Neuronal stem cell (in vitro differentiated cells): ENCODE measurements around the gene FER1L5.

Experiments
- DNase-seq: peaks from one replicate; pipeline ENCODE4 v3.0.0-alpha.2; 2013; ENCODE audit warnings: low spot score
- H2AFZ ChIP-seq: one replicate; pipeline ENCODE4 v1.6.1; 2013; ENCODE audit warnings: mild to moderate bottlenecking, low read length, inconsistent platforms
- H2AK5ac ChIP-seq: 2 replicates; pipeline ENCODE4 v1.6.1; 2013; ENCODE audit warnings: low read depth, mild to moderate bottlenecking, inconsistent platforms, low read length, moderate library complexity, mixed read lengths
- H2BK120ac ChIP-seq: 2 replicates; pipeline ENCODE4 v1.6.1; 2013; ENCODE audit warnings: low read depth, mild to moderate bottlenecking, inconsistent platforms, low read length, moderate library complexity, mixed read lengths
- H2BK12ac ChIP-seq: one replicate; pipeline ENCODE4 v1.6.1; 2013; ENCODE audit warnings: low read length, inconsistent platforms
- H2BK15ac ChIP-seq: 2 replicates; pipeline ENCODE4 v1.6.1; 2013; ENCODE audit warnings: mild to moderate bottlenecking, low read length, inconsistent platforms, mixed read lengths
- H2BK5ac ChIP-seq: one replicate; pipeline ENCODE4 v1.6.1; 2013; ENCODE audit warnings: inconsistent platforms, mild to moderate bottlenecking, low read length, moderate library complexity
- H3K14ac ChIP-seq: one replicate; pipeline ENCODE4 v1.6.1; 2013; ENCODE audit warnings: low read length, inconsistent platforms
- H3K18ac ChIP-seq: 2 replicates; pipeline ENCODE4 v1.6.1; 2013; ENCODE audit warnings: low read length, inconsistent platforms
- H3K23ac ChIP-seq: 2 replicates; pipeline ENCODE4 v1.6.1; 2013; ENCODE audit warnings: low read depth, mild to moderate bottlenecking, mixed read lengths, low read length, inconsistent platforms; ENCODE audit not compliant: poor library complexity
- H3K27ac ChIP-seq: replicated peaks from 3 replicates; pipeline ENCODE4 v1.5.1; 2013; ENCODE audit warnings: low read length, inconsistent platforms
- H3K27me3 ChIP-seq, 3 experiments: 2 replicates each; pipeline ENCODE4 v1.6.1; 2013; ENCODE audit warnings: low read length in 3 of 3, mild to moderate bottlenecking in 2 of 3, inconsistent platforms in 1 of 3, low read depth in 1 of 3, mixed read lengths in 1 of 3, moderate library complexity in 1 of 3; ENCODE audit not compliant: control insufficient read depth in 3 of 3, insufficient read depth in 3 of 3
- H3K36me3 ChIP-seq, 2 donors: replicated peaks in 1 of 2; 2 replicates each; pipeline ENCODE4 v1.6.1; 2013; ENCODE audit warnings: low read length in 2 of 2; ENCODE audit not compliant: control insufficient read depth in 2 of 2, insufficient read depth in 2 of 2
- H3K4ac ChIP-seq: 2 replicates; pipeline ENCODE4 v1.6.1; 2013; ENCODE audit warnings: inconsistent platforms, mild to moderate bottlenecking, low read length, moderate library complexity
- H3K4me1 ChIP-seq, 2 donors: 1 replicate in 1 of 2; 2 replicates in 1 of 2; pipeline ENCODE4 v1.6.1; 2013; ENCODE audit warnings: low read length in 2 of 2, low read depth in 1 of 2; ENCODE audit not compliant: control insufficient read depth in 2 of 2, insufficient read depth in 1 of 2
- H3K4me2 ChIP-seq: one replicate; pipeline ENCODE4 v1.6.1; 2013; ENCODE audit warnings: mild to moderate bottlenecking, low read length, inconsistent platforms; ENCODE audit not compliant: insufficient read depth, poor library complexity, severe bottlenecking
- H3K4me3 ChIP-seq, 2 donors: 2 replicates each; pipeline ENCODE4 v1.5.1; 2013; ENCODE audit warnings: low read length in 2 of 2, mild to moderate bottlenecking in 2 of 2, inconsistent platforms in 1 of 2, moderate library complexity in 1 of 2
- H3K79me1 ChIP-seq: one replicate; pipeline ENCODE4 v1.6.1; 2013; ENCODE audit warnings: low read depth, mild to moderate bottlenecking, inconsistent platforms, low read length, moderate library complexity
- H3K9ac ChIP-seq: one replicate; pipeline ENCODE4 v1.6.1; 2013; ENCODE audit warnings: mild to moderate bottlenecking, low read depth, low read length, inconsistent platforms; ENCODE audit not compliant: poor library complexity
- H3K9me3 ChIP-seq, 2 donors: replicated peaks in 1 of 2; 2 replicates each; pipeline versions ENCODE3 to v1.6.1; 2013; ENCODE audit warnings: low read length in 2 of 2, mild to moderate bottlenecking in 2 of 2, inconsistent platforms in 1 of 2, low read depth in 1 of 2, mixed read lengths in 1 of 2, moderate library complexity in 1 of 2; ENCODE audit not compliant: control insufficient read depth in 2 of 2, insufficient read depth in 1 of 2
- H4K8ac ChIP-seq: one replicate; pipeline ENCODE4 v1.6.1; 2013; ENCODE audit warnings: low read depth, mild to moderate bottlenecking, inconsistent platforms, low read length, moderate library complexity
- H4K91ac ChIP-seq: one replicate; pipeline ENCODE4 v1.6.1; 2013; ENCODE audit warnings: low read length, low read depth, mild to moderate bottlenecking, inconsistent platforms; ENCODE audit not compliant: poor library complexity

FER1L5 gene

GRCh38 chr2:96754317-96754716 is 111.8 kb downstream of the FER1L5 start:
- Histone ChIP-seq H2BK5ac (no peak overlapping the region), H3K79me1 (no peaks in the 10 kb centered on the region), H2BK15ac (no peak overlapping the region), H3K9ac (no peak overlapping the region), H3K4me2 (no peak overlapping the region), H3K14ac (no peak overlapping the region), H3K4me3 (no peak overlapping the region), H2AFZ (no peak overlapping the region), H2BK120ac (no peak overlapping the region), H3K27ac (no peak overlapping the region), H4K8ac (no peak overlapping the region), H2BK12ac (no peak overlapping the region), H3K9me3 (no peaks in the 10 kb centered on the region), H3K18ac (no peak overlapping the region), H3K23ac (no peak overlapping the region), H3K27me3 (peaks cover 0 to 8% (median 0%) of the 10 kb centered on the region in 3 experiments), H2AK5ac (no peak overlapping the region), H4K91ac (no peak overlapping the region), H3K36me3 (no peaks in the 10 kb centered on the region), H3K4me1 (peaks cover 0 to 3% of the 10 kb centered on the region in 2 donors), H3K4ac (no peak overlapping the region)
- no peak for DNase-seq
